Colonic mucosa (tissue), 4 donors: ENCODE results near the gene BORCS5. TPM values are rescaled to one million over a fixed set of nuclear protein-coding genes. Genes with fewer than 3 reads are reported as not detected.

Experiments used
- DNase-seq: peaks from one replicate; pipeline ENCODE4 v3.0.0-alpha.2; 2020
- H3K27ac ChIP-seq: fragments of 200-600 bp; one replicate; pipeline ENCODE4 v1.8.0; 2021
- H3K27me3 ChIP-seq: fragments of 200-600 bp; one replicate; pipeline ENCODE4 v1.8.0; 2021
- H3K36me3 ChIP-seq: fragments of 200-600 bp; one replicate; pipeline ENCODE4 v1.8.0; 2021
- H3K4me1 ChIP-seq: fragments of 200-600 bp; one replicate; pipeline ENCODE4 v1.8.0; 2021; ENCODE audit warnings: mild to moderate bottlenecking
- H3K4me3 ChIP-seq: fragments of 200-600 bp; one replicate; pipeline ENCODE4 v1.8.0; 2021
- H3K9ac ChIP-seq, 2 donors: one replicate each; pipeline ENCODE4 v1.7.0; 2013; ENCODE audit warnings: control low read depth in 2 of 2, low read depth in 2 of 2, low read length in 2 of 2
- H3K9me3 ChIP-seq: fragments of 200-600 bp; one replicate; pipeline ENCODE4 v1.8.0; 2021
- intact Hi-C: fragments of 100-400 bp; cut with DNase I; formaldehyde crosslinking; loops from one replicate; pipeline ENCODE4 v1.14.1; 2022
- total RNA-seq, 2 donors: library from RNA; stranded (reverse); fragmentation: NEBNext Ultra II Directional in 1 of 2; extraction: Animal tissue kit (Norgen Biotek cat#: 25700) in 1 of 2; gene quantifications; one replicate each; pipeline ENCODE4 v1.2.1, GENCODE V29; 2021
- TF ChIP-seq, protein P1 (sequence below): fragments of 200-600 bp; IDR thresholded peaks from one replicate; pipeline ENCODE4 v1.8.0; 2022; ENCODE audit warnings: antibody characterized with exemption, mild to moderate bottlenecking
- donor health status: healthy.
- donor health status: DM: no; HTN: no; CAD: no.
- donor health status: DM: no; HTN: no; CAD: no.

Gene BORCS5
- total RNA-seq, 2 donors from 2014 or later, result 10.7 to 12.4 TPM

- Histone ChIP-seq H3K27me3 (no peaks in the 10 kb centered on the region), H3K27ac (no peak overlapping the region), H3K9ac (no peak overlapping the region), H3K9me3 (no peaks in the 10 kb centered on the region), H3K36me3 (no peaks in the 10 kb centered on the region), H3K4me3 (no peak overlapping the region), H3K4me1 (no peaks in the 10 kb centered on the region)
- intact Hi-C loops, result no loop called here
- no peak for DNase-seq
- TF ChIP-seq, protein P1, sequence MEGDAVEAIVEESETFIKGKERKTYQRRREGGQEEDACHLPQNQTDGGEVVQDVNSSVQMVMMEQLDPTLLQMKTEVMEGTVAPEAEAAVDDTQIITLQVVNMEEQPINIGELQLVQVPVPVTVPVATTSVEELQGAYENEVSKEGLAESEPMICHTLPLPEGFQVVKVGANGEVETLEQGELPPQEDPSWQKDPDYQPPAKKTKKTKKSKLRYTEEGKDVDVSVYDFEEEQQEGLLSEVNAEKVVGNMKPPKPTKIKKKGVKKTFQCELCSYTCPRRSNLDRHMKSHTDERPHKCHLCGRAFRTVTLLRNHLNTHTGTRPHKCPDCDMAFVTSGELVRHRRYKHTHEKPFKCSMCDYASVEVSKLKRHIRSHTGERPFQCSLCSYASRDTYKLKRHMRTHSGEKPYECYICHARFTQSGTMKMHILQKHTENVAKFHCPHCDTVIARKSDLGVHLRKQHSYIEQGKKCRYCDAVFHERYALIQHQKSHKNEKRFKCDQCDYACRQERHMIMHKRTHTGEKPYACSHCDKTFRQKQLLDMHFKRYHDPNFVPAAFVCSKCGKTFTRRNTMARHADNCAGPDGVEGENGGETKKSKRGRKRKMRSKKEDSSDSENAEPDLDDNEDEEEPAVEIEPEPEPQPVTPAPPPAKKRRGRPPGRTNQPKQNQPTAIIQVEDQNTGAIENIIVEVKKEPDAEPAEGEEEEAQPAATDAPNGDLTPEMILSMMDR, result no peak
Measured at GRCh38 chr12:12445882-12446181, 89.0 kb downstream of the BORCS5 start.

DNA sequence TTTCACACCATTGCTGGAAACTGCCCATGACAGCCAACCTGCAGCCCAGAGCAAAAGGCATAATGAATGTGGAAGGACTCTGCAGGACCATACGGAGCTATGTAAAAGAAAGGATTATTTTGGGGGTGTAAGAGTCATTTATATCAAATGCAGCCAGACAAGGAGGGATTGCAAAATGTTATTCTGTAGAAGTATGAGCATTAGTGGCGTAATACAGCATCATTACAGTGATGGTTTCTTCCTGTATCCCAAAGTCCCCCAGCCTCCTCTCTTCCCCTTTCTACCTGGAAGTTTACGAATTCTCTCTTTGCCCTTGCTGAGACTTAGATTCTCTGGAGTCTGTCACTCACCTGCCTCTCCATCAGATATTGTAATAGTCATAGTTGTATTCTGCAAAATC lies 89.9 kb downstream of the BORCS5 start:
- intact Hi-C loops, result no loop called here

GRCh38 chr12:12447236-12447635 lies 90.4 kb downstream of the BORCS5 start:
- no peak for DNase-seq
- no peaks in the 10 kb centered on the region for H3K36me3 ChIP-seq
- H3K4me3 ChIP-seq, result no peak overlapping the region
- intact Hi-C loops, result no loop called here
- no peak overlapping the region for H3K9ac ChIP-seq
- H3K27ac ChIP-seq, result no peak overlapping the region
- no peaks in the 10 kb centered on the region for H3K9me3 ChIP-seq
- no peaks in the 10 kb centered on the region for H3K4me1 ChIP-seq
- no peaks in the 10 kb centered on the region for H3K27me3 ChIP-seq
- TF ChIP-seq, protein P1, result no peak

More for the DNA sequence above, 89.9 kb downstream of the BORCS5 start:
- H3K27ac ChIP-seq, result no peak overlapping the region
- no peak overlapping the region for H3K9ac ChIP-seq
- H3K9me3 ChIP-seq, result no peaks in the 10 kb centered on the region
- H3K4me3 ChIP-seq, result no peak overlapping the region
- no peak for DNase-seq
- no peaks in the 10 kb centered on the region for H3K4me1 ChIP-seq
- no peaks in the 10 kb centered on the region for H3K27me3 ChIP-seq
- TF ChIP-seq, protein P1, result no peak
- no peaks in the 10 kb centered on the region for H3K36me3 ChIP-seq

- Histone ChIP-seq H3K4me3 (no peak overlapping the region), H3K36me3 (no peaks in the 10 kb centered on the region), H3K27me3 (no peaks in the 10 kb centered on the region), H3K9ac (no peak overlapping the region), H3K4me1 (no peaks in the 10 kb centered on the region), H3K27ac (no peak overlapping the region), H3K9me3 (no peaks in the 10 kb centered on the region)
- no peak for DNase-seq
- intact Hi-C loops, result no loop called here
- TF ChIP-seq, protein P1, result no peak
Measured at GRCh38 chr12:12447837-12448236, 91.0 kb downstream of the BORCS5 start.

DNA sequence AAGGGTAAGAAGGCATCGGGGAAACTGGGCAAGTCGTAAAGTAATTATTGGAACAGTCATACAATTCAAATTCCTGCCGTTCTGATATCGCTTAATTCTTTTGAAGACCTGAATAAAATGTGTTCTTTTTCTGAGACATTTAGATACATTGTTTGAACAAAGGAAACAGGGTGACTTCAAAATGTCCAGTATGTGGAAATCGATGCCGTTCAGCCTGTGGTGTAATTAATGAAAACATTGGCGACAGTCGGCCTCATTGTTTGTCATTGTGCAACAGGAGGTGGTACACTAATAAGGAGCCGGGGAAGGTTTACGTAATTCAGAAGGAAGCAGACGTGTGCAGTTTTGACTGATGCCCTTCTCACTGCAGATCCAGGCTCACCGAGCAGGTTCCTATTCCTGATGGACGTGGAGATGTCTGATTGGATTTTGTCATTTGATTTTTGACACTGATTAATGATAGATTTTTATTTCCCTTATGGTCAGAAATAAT lies 92.7 kb downstream of the BORCS5 start:
- Histone ChIP-seq H3K36me3 (no peaks in the 10 kb centered on the region), H3K9me3 (no peaks in the 10 kb centered on the region), H3K9ac (no peak overlapping the region), H3K27me3 (no peaks in the 10 kb centered on the region), H3K4me1 (no peaks in the 10 kb centered on the region), H3K27ac (no peak overlapping the region), H3K4me3 (no peak overlapping the region)
- DNase-seq, result no peak
- intact Hi-C loops, result no loop called here
- TF ChIP-seq, protein P1, result no peak

GRCh38 chr12:12450043-12450471 lies 93.2 kb downstream of the BORCS5 start:
- H3K4me1 ChIP-seq, result no peaks in the 10 kb centered on the region
- TF ChIP-seq, protein P1, result no peak
- H3K9ac ChIP-seq, result no peak overlapping the region

More at GRCh38 chr12:12450043-12450471, 93.2 kb downstream of the BORCS5 start:
- no peaks in the 10 kb centered on the region for H3K9me3 ChIP-seq
- no peak overlapping the region for H3K27ac ChIP-seq
- DNase-seq, result peak; percentile 38
- intact Hi-C loops, result no loop called here
- H3K36me3 ChIP-seq, result no peaks in the 10 kb centered on the region
- H3K4me3 ChIP-seq, result no peak overlapping the region
- H3K27me3 ChIP-seq, result no peaks in the 10 kb centered on the region
